GM18870 (cell line): Measurements from ENCODE around the gene ARID2.

Experiments
- ATAC-seq: cut with Tn5 transposase; IDR thresholded peaks from one replicate; pipeline ENCODE4 v1.9.1; 2021; ENCODE audit warnings: moderate library complexity; ENCODE audit not compliant: unreplicated experiment

ARID2 gene

GRCh38 chr12:45729233-45730083 lies at the start of gene ARID2:
Gene ARID2 (plus strand): TSS chr12:45729706. CDS start chr12:45729837, 131 bp downstream.
- no peak for ATAC-seq

GRCh38 chr12:45680362-45680761 lies 49.1 kb upstream of the ARID2 start:
- no peak for ATAC-seq

GRCh38 chr12:45681465-45681864 lies 48.0 kb upstream of the ARID2 start:
- ATAC-seq = no peak

GRCh38 chr12:45685680-45686079 lies 43.8 kb upstream of the ARID2 start:
- ATAC-seq = peak; percentile 62

GRCh38 chr12:45687081-45688015 lies 42.2 kb upstream of the ARID2 start:
- ATAC-seq = no peak

- ATAC-seq = no peak
Measured at GRCh38 chr12:45688183-45688582, 41.3 kb upstream of the ARID2 start.

- ATAC-seq = no peak
Measured at GRCh38 chr12:45695035-45695434, 34.5 kb upstream of the ARID2 start.

- ATAC-seq = no peak
Measured at GRCh38 chr12:45695606-45696005, 33.9 kb upstream of the ARID2 start.

GRCh38 chr12:45696049-45696448 lies 33.5 kb upstream of the ARID2 start:
- ATAC-seq = no peak

GRCh38 chr12:45697371-45697770 lies 32.1 kb upstream of the ARID2 start:
- no peak for ATAC-seq

- no peak for ATAC-seq
Measured at GRCh38 chr12:45701296-45701695, 28.2 kb upstream of the ARID2 start.

GRCh38 chr12:45703942-45704341 lies 25.6 kb upstream of the ARID2 start:
- ATAC-seq = no peak

GRCh38 chr12:45704968-45705367 lies 24.5 kb upstream of the ARID2 start:
- no peak for ATAC-seq

GRCh38 chr12:45705404-45705803 lies 24.1 kb upstream of the ARID2 start:
- ATAC-seq = no peak

- ATAC-seq = no peak
Measured at GRCh38 chr12:45707241-45707857, 22.2 kb upstream of the ARID2 start.

- no peak for ATAC-seq
Measured at GRCh38 chr12:45708363-45708762, 21.1 kb upstream of the ARID2 start.

GRCh38 chr12:45708901-45709300 lies 20.6 kb upstream of the ARID2 start:
- ATAC-seq = no peak

GRCh38 chr12:45712319-45712718 lies 17.2 kb upstream of the ARID2 start:
- no peak for ATAC-seq

- no peak for ATAC-seq
Measured at GRCh38 chr12:45713078-45713477, 16.4 kb upstream of the ARID2 start.

GRCh38 chr12:45718306-45718705 lies 11.2 kb upstream of the ARID2 start:
- ATAC-seq = no peak

GRCh38 chr12:45720069-45720468 lies 9.4 kb upstream of the ARID2 start:
- no peak for ATAC-seq
